ENCODE data around the gene PLOD1.

- TF ChIP-seq, protein P1, sequence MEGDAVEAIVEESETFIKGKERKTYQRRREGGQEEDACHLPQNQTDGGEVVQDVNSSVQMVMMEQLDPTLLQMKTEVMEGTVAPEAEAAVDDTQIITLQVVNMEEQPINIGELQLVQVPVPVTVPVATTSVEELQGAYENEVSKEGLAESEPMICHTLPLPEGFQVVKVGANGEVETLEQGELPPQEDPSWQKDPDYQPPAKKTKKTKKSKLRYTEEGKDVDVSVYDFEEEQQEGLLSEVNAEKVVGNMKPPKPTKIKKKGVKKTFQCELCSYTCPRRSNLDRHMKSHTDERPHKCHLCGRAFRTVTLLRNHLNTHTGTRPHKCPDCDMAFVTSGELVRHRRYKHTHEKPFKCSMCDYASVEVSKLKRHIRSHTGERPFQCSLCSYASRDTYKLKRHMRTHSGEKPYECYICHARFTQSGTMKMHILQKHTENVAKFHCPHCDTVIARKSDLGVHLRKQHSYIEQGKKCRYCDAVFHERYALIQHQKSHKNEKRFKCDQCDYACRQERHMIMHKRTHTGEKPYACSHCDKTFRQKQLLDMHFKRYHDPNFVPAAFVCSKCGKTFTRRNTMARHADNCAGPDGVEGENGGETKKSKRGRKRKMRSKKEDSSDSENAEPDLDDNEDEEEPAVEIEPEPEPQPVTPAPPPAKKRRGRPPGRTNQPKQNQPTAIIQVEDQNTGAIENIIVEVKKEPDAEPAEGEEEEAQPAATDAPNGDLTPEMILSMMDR (IDR thresholded peaks at IDR 0.05; ENCODE audit: borderline replicate concordance, extremely low read depth, low read length, poor library complexity, severe bottlenecking) = no peak
- no peak for TF ChIP-seq EZH2 (IDR thresholded peaks at IDR 0.05; ENCODE audit: borderline replicate concordance, low read depth, low read length, severe bottlenecking)
Observed at GRCh38 chr1:12005488-12006166, 71.1 kb downstream of the PLOD1 start.

All from DND-41 (cell line).